H1 (cell line): Measurements from ENCODE around the gene TDRD15. TPM values are rescaled to one million over a fixed set of nuclear protein-coding genes. Genes with fewer than 3 reads are reported as not detected.

Experiments
- CTCF ChIA-PET: fragments of 300-600 bp; sonication (Branson Sonifier 250); formaldehyde crosslinking; loops from one replicate; lab custom pipeline; 2021; ENCODE audit not compliant: partially characterized antibody; lab: Charles Lee
- POLR2A ChIA-PET: fragments of 300-600 bp; sonication (Branson Sonifier 250); formaldehyde crosslinking; loops from one replicate; lab custom pipeline; 2021; ENCODE audit warnings: inconsistent platforms; ENCODE audit not compliant: partially characterized antibody; lab: Charles Lee
- DNase-seq, 2 experiments: peaks; one replicate each; pipeline versions ENCODE4 v3.0.0 to v3.0.0-alpha.2; 2010 to 2022; ENCODE audit warnings: low spot score in 2 of 2, low read depth in 1 of 2, mixed read lengths in 1 of 2
- FAIRE-seq: peaks from 2 replicates; lab custom pipeline; 2011; peaks lifted over from hg19 to GRCh38; lab: Jason Lieb, UNC
- H2AFZ ChIP-seq: 2 replicates; pipeline ENCODE4 v1.8.1; 2012; ENCODE audit warnings: low read length, inconsistent platforms
- H2AK5ac ChIP-seq: 2 replicates; pipeline ENCODE4 v1.6.1; 2013; ENCODE audit warnings: low read depth, low read length
- H2BK120ac ChIP-seq: replicated peaks from 2 replicates; pipeline ENCODE3; 2013; ENCODE audit warnings: low read depth, low read length, inconsistent platforms
- H2BK12ac ChIP-seq: 2 replicates; pipeline ENCODE4 v1.6.1; 2013; ENCODE audit warnings: low read depth, low read length
- H2BK15ac ChIP-seq: 2 replicates; pipeline ENCODE4 v1.6.1; 2013; ENCODE audit warnings: low read length
- H2BK20ac ChIP-seq: 2 replicates; pipeline ENCODE4 v1.6.1; 2013; ENCODE audit warnings: low read length
- H2BK5ac ChIP-seq: 2 replicates; pipeline ENCODE4 v1.6.1; 2013; ENCODE audit warnings: low read depth, low read length
- H3K14ac ChIP-seq: 2 replicates; pipeline ENCODE4 v1.6.1; 2013; ENCODE audit warnings: inconsistent platforms; ENCODE audit not compliant: insufficient read length
- H3K18ac ChIP-seq: 2 replicates; pipeline ENCODE4 v1.6.1; 2013; ENCODE audit warnings: low read length; ENCODE audit errors: extremely low read depth
- H3K23ac ChIP-seq: 2 replicates; pipeline ENCODE4 v1.6.1; 2013; ENCODE audit warnings: inconsistent platforms; ENCODE audit not compliant: insufficient read length
- H3K23me2 ChIP-seq: 2 replicates; pipeline ENCODE4 v1.6.1; 2013; ENCODE audit warnings: low read depth, low read length
- H3K27ac ChIP-seq: 2 replicates; pipeline ENCODE4 v1.6.1; 2011; ENCODE audit warnings: low read depth, low read length, inconsistent platforms
- H3K27me3 ChIP-seq, 4 experiments: replicated peaks in 1 of 4; 1 replicate in 1 of 4; 2 replicates in 3 of 4; pipeline versions ENCODE4 v1.6.1 to v1.8.1; 2011 to 2013; ENCODE audit warnings: low read length in 3 of 4, mild to moderate bottlenecking in 3 of 4, inconsistent platforms in 2 of 4, mixed read lengths in 2 of 4, moderate library complexity in 1 of 4; ENCODE audit not compliant: control insufficient read depth in 3 of 4, insufficient read depth in 3 of 4; ENCODE audit errors: extremely low read depth in 1 of 4
- H3K36me3 ChIP-seq, 4 experiments: 2 replicates each; pipeline versions ENCODE4 v1.6.1 to v1.8.1; 2011 to 2013; ENCODE audit warnings: mild to moderate bottlenecking in 4 of 4, low read length in 3 of 4, moderate library complexity in 2 of 4, control low read depth in 1 of 4, inconsistent platforms in 1 of 4; ENCODE audit not compliant: insufficient read depth in 4 of 4, control insufficient read depth in 2 of 4
- H3K4ac ChIP-seq: replicated peaks from 2 replicates; pipeline ENCODE3; 2013; ENCODE audit warnings: low read length, low read depth, mixed read lengths, inconsistent platforms; ENCODE audit not compliant: insufficient read length
- H3K4me1 ChIP-seq, 4 experiments: replicated peaks in 1 of 4; 1 replicate in 1 of 4; 2 replicates in 3 of 4; pipeline versions ENCODE4 v1.6.1 to v1.8.1; 2011 to 2013; ENCODE audit warnings: low read length in 3 of 4, inconsistent platforms in 2 of 4, mixed read lengths in 1 of 4; ENCODE audit not compliant: insufficient read depth in 4 of 4, control insufficient read depth in 3 of 4
- H3K4me2 ChIP-seq, 2 experiments: 2 replicates each; pipeline versions ENCODE4 v1.6.1 to v1.8.1; 2011 to 2013; ENCODE audit warnings: low read depth in 2 of 2, low read length in 2 of 2, control low read depth in 1 of 2, inconsistent platforms in 1 of 2, mild to moderate bottlenecking in 1 of 2; ENCODE audit not compliant: insufficient read depth in 1 of 2
- H3K4me3 ChIP-seq, 4 experiments: fragments of 200-600, 300-600 bp in 1 of 4; sonication (generic), shearing (Covaris generic), sonication (Bioruptor Twin) in 1 of 4; 2 replicates each; pipeline versions ENCODE4 v1.5.1 to v1.8.1; 2011 to 2016; ENCODE audit warnings: low read length in 4 of 4, low read depth in 3 of 4, control low read depth in 2 of 4, inconsistent platforms in 2 of 4, mild to moderate bottlenecking in 2 of 4, mixed read lengths in 1 of 4, moderate library complexity in 1 of 4; ENCODE audit not compliant: insufficient read depth in 2 of 4; ENCODE audit errors: extremely low read depth in 1 of 4
- H3K56ac ChIP-seq: replicated peaks from 2 replicates; pipeline ENCODE3; 2013; ENCODE audit warnings: low read depth, mild to moderate bottlenecking, mixed read lengths, low read length, inconsistent platforms; ENCODE audit not compliant: insufficient read length
- H3K79me1 ChIP-seq: 2 replicates; pipeline ENCODE4 v1.6.1; 2013; ENCODE audit warnings: low read depth, low read length, control low read depth
- H3K79me2 ChIP-seq, 2 experiments: 2 replicates each; pipeline versions ENCODE4 v1.6.1 to v1.8.1; 2012 to 2013; ENCODE audit warnings: low read length in 2 of 2, mild to moderate bottlenecking in 2 of 2, inconsistent platforms in 1 of 2; ENCODE audit not compliant: insufficient read depth in 2 of 2, control insufficient read depth in 1 of 2
- H3K9ac ChIP-seq, 4 experiments: replicated peaks in 1 of 4; 1 replicate in 1 of 4; 2 replicates in 3 of 4; pipeline versions ENCODE4 v1.6.1 to v1.8.1; 2011 to 2013; ENCODE audit warnings: low read depth in 3 of 4, low read length in 3 of 4, control low read depth in 2 of 4, mild to moderate bottlenecking in 2 of 4, moderate library complexity in 2 of 4, inconsistent platforms in 1 of 4; ENCODE audit errors: extremely low read depth in 1 of 4
- H3K9me3 ChIP-seq, 2 experiments: 2 replicates each; pipeline versions ENCODE4 v1.6.1 to v1.8.1; 2012 to 2013; ENCODE audit warnings: mild to moderate bottlenecking in 2 of 2, moderate library complexity in 2 of 2, control low read depth in 1 of 2, inconsistent platforms in 1 of 2, low read depth in 1 of 2, low read length in 1 of 2, mixed read lengths in 1 of 2; ENCODE audit not compliant: insufficient read depth in 2 of 2
- H4K20me1 ChIP-seq, 2 experiments: replicated peaks in 1 of 2; 2 replicates each; pipeline versions ENCODE3 to v1.8.1; 2011 to 2013; ENCODE audit warnings: inconsistent platforms in 2 of 2, low read length in 2 of 2, mild to moderate bottlenecking in 1 of 2; ENCODE audit not compliant: insufficient read depth in 2 of 2, control insufficient read depth in 1 of 2
- H4K5ac ChIP-seq: 2 replicates; pipeline ENCODE4 v1.6.1; 2013; ENCODE audit warnings: low read length, low read depth, mixed read lengths, inconsistent platforms; ENCODE audit not compliant: insufficient read length
- H4K8ac ChIP-seq: 2 replicates; pipeline ENCODE4 v1.8.0; 2013; ENCODE audit warnings: mild to moderate bottlenecking, moderate library complexity, low read length, inconsistent platforms; ENCODE audit not compliant: insufficient read depth; ENCODE audit errors: extremely low read depth
- H4K91ac ChIP-seq: replicated peaks from 2 replicates; pipeline ENCODE3; 2013; ENCODE audit warnings: low read length, mixed read lengths, inconsistent platforms; ENCODE audit not compliant: insufficient read length
- CEBPB ChIP-seq: IDR thresholded peaks from 2 replicates; pipeline ENCODE4 v1.6.1; 2012; ENCODE audit warnings: low read depth, low read length
- JUND ChIP-seq: IDR thresholded peaks from 2 replicates; pipeline ENCODE4 v1.6.1; 2011; ENCODE audit warnings: mild to moderate bottlenecking, improper control_type of control experiment, low read length
- KDM1A ChIP-seq: fragments of 200-600, 300-600 bp; sonication (generic); IDR thresholded peaks from 2 replicates; pipeline ENCODE4 v1.7.1; 2016; ENCODE audit warnings: mild to moderate bottlenecking, low read length, borderline replicate concordance
- SIN3A ChIP-seq, 2 experiments: IDR thresholded peaks in 1 of 2; conservative IDR thresholded peaks in 1 of 2; 2 replicates each; pipeline ENCODE4 v1.6.1; 2011 to 2012; ENCODE audit warnings: low read length in 2 of 2, improper control_type of control experiment in 1 of 2, low read depth in 1 of 2, mild to moderate bottlenecking in 1 of 2
- SP1 ChIP-seq: IDR thresholded peaks from 2 replicates; pipeline ENCODE4 v1.6.1; 2011; ENCODE audit warnings: low read depth, low read length
- TAF7 ChIP-seq: optimal IDR thresholded peaks from 2 replicates; pipeline ENCODE3; 2011; ENCODE audit warnings: low read depth, mild to moderate bottlenecking, inconsistent platforms, low read length, moderate library complexity, borderline replicate concordance
- WGBS, 2 experiments: shearing (Covaris generic) in 1 of 2; methylation state at CpG; one replicate each; pipeline versions ENCODE4 v1.1.6 to v1.1.7; 2013 to 2015; ENCODE audit warnings: low lambda C conversion rate in 2 of 2, mixed read lengths in 2 of 2, inconsistent platforms in 1 of 2, low coverage in 1 of 2, missing lambda C conversion rate in 1 of 2; ENCODE audit not compliant: insufficient replicate concordance in 2 of 2, insufficient coverage in 1 of 2, insufficient read length in 1 of 2; ENCODE audit errors: extremely low coverage in 1 of 2, missing lambda C conversion rate in 1 of 2; 5-methylcytosine and 5-hydroxymethylcytosine counted together
- polyA plus RNA-seq, 7 experiments: library from polyadenylated mRNA; depleted of rRNA in 3 of 7; stranded (reverse) in 5 of 7; unstranded in 2 of 7; fragments of >200 nt in 5 of 7; fragments of 200-250 nt in 2 of 7; gene quantifications; 1 replicate in 5 of 7; 2 replicates in 1 of 7; 4 replicates in 1 of 7; pipeline versions ENCODE4 v1.2.1 to v1.2.3, GENCODE V29; 2011 to 2013; ENCODE audit warnings: missing spikeins in 2 of 7, mixed read lengths in 2 of 7
- total RNA-seq: library from RNA; stranded (reverse); fragmentation: NEBNext Ultra II Directional; extraction: Animal tissue kit (Norgen Biotek cat#: 25700); gene quantifications from 2 replicates; pipeline ENCODE4 v1.2.1, GENCODE V29; 2021
- TF ChIP-seq, protein P1 (sequence below): IDR thresholded peaks from 2 replicates; pipeline ENCODE4 v1.6.1; 2011; ENCODE audit warnings: low read depth, mild to moderate bottlenecking, low read length; ENCODE audit not compliant: insufficient read depth

TDRD15 gene
- total and polyA plus RNA-seq, 2 of the 8 experiments (the other 6 are each of a cell fraction or from before 2014, with no cell fraction given): not detected

DNA sequence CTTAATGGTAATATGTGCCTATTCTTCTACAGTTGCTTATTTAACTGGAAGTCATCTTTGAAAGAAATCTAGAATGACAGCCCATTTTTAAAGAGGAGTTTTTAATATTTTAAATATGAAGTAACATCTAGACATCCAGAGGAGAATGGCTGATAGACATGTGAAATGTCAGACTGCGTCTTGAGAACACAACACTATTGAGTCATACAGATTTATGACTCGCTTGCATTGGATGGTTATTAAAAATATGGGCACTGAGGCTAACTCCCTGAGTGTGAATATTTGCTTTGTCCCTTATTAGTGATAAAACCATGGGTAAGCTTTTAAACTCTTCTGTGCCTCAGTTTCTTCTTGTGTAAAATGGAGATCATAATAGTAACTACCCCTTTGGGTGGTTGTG, 22.9 kb downstream of the TDRD15 start:
- Histone ChIP-seq H2BK12ac (no peak overlapping the region), H3K56ac (no peak overlapping the region), H3K23ac (no peak overlapping the region), H4K5ac (no peak overlapping the region), H2BK15ac (no peak overlapping the region), H3K27ac (no peak overlapping the region), H2AFZ (no peak overlapping the region), H3K4me3 (no peak overlapping the region), H3K18ac (no peak overlapping the region), H2BK120ac (no peak overlapping the region), H3K4me1 (no peaks in the 10 kb centered on the region), H3K4ac (no peak overlapping the region), H2BK20ac (no peak overlapping the region), H3K36me3 (no peaks in the 10 kb centered on the region), H4K20me1 (no peaks in the 10 kb centered on the region), H3K4me2 (no peak overlapping the region), H2AK5ac (no peak overlapping the region), H4K91ac (no peak overlapping the region), H4K8ac (no peak overlapping the region), H3K79me2 (no peaks in the 10 kb centered on the region), H3K23me2 (no peaks in the 10 kb centered on the region), H3K79me1 (no peaks in the 10 kb centered on the region), H3K9me3 (no peaks in the 10 kb centered on the region), H3K9ac (no peak overlapping the region), H3K14ac (no peak overlapping the region), H2BK5ac (no peak overlapping the region), H3K27me3 (no peaks in the 10 kb centered on the region)
- 98% methylated on average over 2 of the region's 2 CpGs; no CpG with 5 or more reads in 1 of the 2 experiments for WGBS, 2 experiments
- POLR2A ChIA-PET: no interaction called here
- CTCF ChIA-PET: interaction anchor here (1.0 kb wide), 1 partner anchor 485 kb away, joined by 3 read pairs; no protein-coding TSS in a partner anchor
- DNase-seq (no peak), FAIRE-seq (no peak)
- TF ChIP-seq CEBPB (no peak), JUND (no peak), KDM1A (no peak), SIN3A (conservative IDR thresholded peaks at IDR 0.05 in 1 of 2, IDR thresholded peaks at IDR 0.05 in 1 of 2; ENCODE audit: low read depth in 1 of 2, low read length in 2 of 2) (no peak), TAF7 (no peak), SP1 (no peak)
- TF ChIP-seq, protein P1, sequence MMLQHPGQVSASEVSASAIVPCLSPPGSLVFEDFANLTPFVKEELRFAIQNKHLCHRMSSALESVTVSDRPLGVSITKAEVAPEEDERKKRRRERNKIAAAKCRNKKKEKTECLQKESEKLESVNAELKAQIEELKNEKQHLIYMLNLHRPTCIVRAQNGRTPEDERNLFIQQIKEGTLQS: no peak
